ENCODE measurements around the gene NR3C2.
"Not testable (repeated sequence)": the region's sequence is repeated elsewhere in the genome, so short reads cannot be mapped to it uniquely, and the experiment has no call there.

NR3C2 gene

GRCh38 chr4:148364525-148364924, 77.7 kb downstream of the NR3C2 start:
- DNase-seq: no peak

- no peak for DNase-seq
Observed at GRCh38 chr4:148359769-148360168, 82.4 kb downstream of the NR3C2 start.

- DNase-seq: no peak
Observed at GRCh38 chr4:148355442-148356123, 86.6 kb downstream of the NR3C2 start.

- DNase-seq: no peak
Observed at GRCh38 chr4:148354186-148354585, 88.0 kb downstream of the NR3C2 start.

- DNase-seq: no peak
Observed at GRCh38 chr4:148353571-148353970, 88.6 kb downstream of the NR3C2 start.

- DNase-seq: no peak
Observed at GRCh38 chr4:148349153-148349552, 93.1 kb downstream of the NR3C2 start.

GRCh38 chr4:148346657-148347056, 95.6 kb downstream of the NR3C2 start:
- no peak for DNase-seq

GRCh38 chr4:148345509-148345908, 96.7 kb downstream of the NR3C2 start:
- DNase-seq: no peak

GRCh38 chr4:148344941-148345340, 97.3 kb downstream of the NR3C2 start:
- DNase-seq: no peak

GRCh38 chr4:148344352-148344751, 97.9 kb downstream of the NR3C2 start:
- DNase-seq: no peak

GRCh38 chr4:148341980-148342800, 100.0 kb downstream of the NR3C2 start:
- no peak for DNase-seq

- no peak for DNase-seq
Observed at GRCh38 chr4:148335133-148335532, 107.1 kb downstream of the NR3C2 start.

GRCh38 chr4:148333265-148333664, 108.9 kb downstream of the NR3C2 start:
- no peak for DNase-seq

- DNase-seq: no peak
Observed at GRCh38 chr4:148332486-148332885, 109.7 kb downstream of the NR3C2 start.

- no peak for DNase-seq
Observed at GRCh38 chr4:148330724-148331123, 111.5 kb downstream of the NR3C2 start.

GRCh38 chr4:148330161-148330560, 112.1 kb downstream of the NR3C2 start:
- DNase-seq: no peak

- DNase-seq: no peak
Observed at GRCh38 chr4:148329751-148330150, 112.5 kb downstream of the NR3C2 start.

- no peak for DNase-seq
Observed at GRCh38 chr4:148327683-148328082, 114.5 kb downstream of the NR3C2 start.

GRCh38 chr4:148323316-148323715, 118.9 kb downstream of the NR3C2 start:
- DNase-seq: not testable (repeated sequence)

GRCh38 chr4:148315049-148315448, 127.2 kb downstream of the NR3C2 start:
- DNase-seq: no peak

GRCh38 chr4:148312956-148313490, 129.2 kb downstream of the NR3C2 start:
- no peak for DNase-seq

- DNase-seq: no peak
Observed at GRCh38 chr4:148311526-148311925, 130.7 kb downstream of the NR3C2 start.

- DNase-seq: no peak
Observed at GRCh38 chr4:148310756-148311155, 131.5 kb downstream of the NR3C2 start.

GRCh38 chr4:148305751-148306150, 136.5 kb downstream of the NR3C2 start:
- no peak for DNase-seq
